Gastrocnemius medialis (tissue), 4 donors: ENCODE measurements around the gene GRK4. TPM values are rescaled to one million over a fixed set of nuclear protein-coding genes. Genes with fewer than 3 reads are reported as not detected.
"Not testable (repeated sequence)": the region's sequence is repeated elsewhere in the genome, so short reads cannot be mapped to it uniquely, and the experiment has no call there.

ENCODE experiments used
- ATAC-seq, 2 donors: fragments of 150-250 bp; one replicate each; pipeline ENCODE4 v1.9.1; 2016
- DNase-seq, 2 donors: peaks; one replicate each; pipeline ENCODE4 v3.0.0-alpha.2; 2019
- H3K27ac ChIP-seq, 4 donors: fragments of 200-600 bp; sonication (generic); 1 replicate in 1 of 4; 2 replicates in 3 of 4; pipeline ENCODE4 v1.5.1; 2016 to 2018; ENCODE audit warnings: mild to moderate bottlenecking in 2 of 4, moderate library complexity in 1 of 4
- H3K27me3 ChIP-seq, 3 donors: fragments of 200-600 bp; sonication (generic) in 2 of 3; 1 replicate in 1 of 3; 2 replicates in 2 of 3; pipeline versions ENCODE4 v1.5.1 to v1.6.0; 2016 to 2019; ENCODE audit warnings: mild to moderate bottlenecking in 1 of 3, moderate library complexity in 1 of 3
- H3K36me3 ChIP-seq, 2 donors: fragments of 200-600 bp; sonication (generic) in 1 of 2; one replicate each; pipeline ENCODE4 v1.5.1; 2017 to 2018
- H3K4me1 ChIP-seq, 2 donors: fragments of 200-600 bp; sonication (generic) in 1 of 2; one replicate each; pipeline ENCODE4 v1.5.1; 2016 to 2017; ENCODE audit warnings: mild to moderate bottlenecking in 2 of 2
- H3K4me3 ChIP-seq, 4 donors: fragments of 200-600 bp; sonication (generic) in 3 of 4; 1 replicate in 1 of 4; 2 replicates in 3 of 4; pipeline ENCODE4 v1.5.1; 2016 to 2019; ENCODE audit warnings: mild to moderate bottlenecking in 2 of 4
- H3K9me3 ChIP-seq, 3 donors: fragments of 200-600 bp; sonication (generic) in 2 of 3; 1 replicate in 1 of 3; 2 replicates in 2 of 3; pipeline ENCODE4 v1.5.1; 2016 to 2019
- POLR2A ChIP-seq, 2 donors: fragments of 450-650 bp; IDR thresholded peaks; one replicate each; pipeline ENCODE4 v1.6.1; 2017; ENCODE audit warnings: antibody characterized with exemption in 2 of 2, mild to moderate bottlenecking in 2 of 2, moderate library complexity in 2 of 2
- in situ Hi-C, 4 donors: fragments of 200-750 bp; cut with MboI; loops; one replicate each; pipeline versions ENCODE4 v1.15.0 to v1.8.0; 2017; ENCODE audit warnings: low sequenced_read_pairs in 4 of 4
- intact Hi-C: fragments of 100-400 bp; cut with DNase I; formaldehyde crosslinking; loops from one replicate; pipeline ENCODE4 v1.15.1; 2023; ENCODE audit warnings: low total_unique reads
- total RNA-seq, 4 donors: library from RNA; depleted of rRNA; stranded (reverse); fragments of >200 nt; gene quantifications; one replicate each; pipeline versions ENCODE4 v1.1.0 to v1.2.3, GENCODE V29; 2016
- TF ChIP-seq, protein P1 (sequence below), 5 experiments: fragments of 450-650 bp in 3 of 5; fragments of 200-600 bp in 2 of 5; sonication (generic) in 2 of 5; IDR thresholded peaks in 4 of 5; conservative IDR thresholded peaks in 1 of 5; 1 replicate in 4 of 5; 2 replicates in 1 of 5; pipeline ENCODE4 v1.5.1; 2016 to 2019; ENCODE audit warnings: antibody characterized with exemption in 5 of 5, mild to moderate bottlenecking in 3 of 5, moderate library complexity in 3 of 5

GRK4 gene
- total RNA-seq, 4 donors from 2014 or later = 2.8 to 5.8 (median 3.7) TPM

- H3K36me3 ChIP-seq = peaks cover 0 to 37% of the 10 kb centered on the region in 2 donors
- intact Hi-C loops = no loop called here
Measured at GRCh38 chr4:2936773-2937145, 26.6 kb upstream of the GRK4 start.

GRCh38 chr4:2937146-2937857 lies 26.1 kb upstream of the GRK4 start:
- TF ChIP-seq, protein P1, sequence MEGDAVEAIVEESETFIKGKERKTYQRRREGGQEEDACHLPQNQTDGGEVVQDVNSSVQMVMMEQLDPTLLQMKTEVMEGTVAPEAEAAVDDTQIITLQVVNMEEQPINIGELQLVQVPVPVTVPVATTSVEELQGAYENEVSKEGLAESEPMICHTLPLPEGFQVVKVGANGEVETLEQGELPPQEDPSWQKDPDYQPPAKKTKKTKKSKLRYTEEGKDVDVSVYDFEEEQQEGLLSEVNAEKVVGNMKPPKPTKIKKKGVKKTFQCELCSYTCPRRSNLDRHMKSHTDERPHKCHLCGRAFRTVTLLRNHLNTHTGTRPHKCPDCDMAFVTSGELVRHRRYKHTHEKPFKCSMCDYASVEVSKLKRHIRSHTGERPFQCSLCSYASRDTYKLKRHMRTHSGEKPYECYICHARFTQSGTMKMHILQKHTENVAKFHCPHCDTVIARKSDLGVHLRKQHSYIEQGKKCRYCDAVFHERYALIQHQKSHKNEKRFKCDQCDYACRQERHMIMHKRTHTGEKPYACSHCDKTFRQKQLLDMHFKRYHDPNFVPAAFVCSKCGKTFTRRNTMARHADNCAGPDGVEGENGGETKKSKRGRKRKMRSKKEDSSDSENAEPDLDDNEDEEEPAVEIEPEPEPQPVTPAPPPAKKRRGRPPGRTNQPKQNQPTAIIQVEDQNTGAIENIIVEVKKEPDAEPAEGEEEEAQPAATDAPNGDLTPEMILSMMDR (IDR thresholded peaks at IDR 0.05 in 4 of 5, conservative IDR thresholded peaks at IDR 0.05 in 1 of 5) = no peak
- no peak for TF ChIP-seq POLR2A (IDR thresholded peaks at IDR 0.05)
- peaks cover 0 to 41% of the 10 kb centered on the region in 2 donors for H3K36me3 ChIP-seq
- peak overlapping the region; percentile 86 to 98 (median 94) for H3K27ac ChIP-seq
- H3K4me3 ChIP-seq = no peak overlapping the region
- ATAC-seq (no peak), DNase-seq (peak in 1 of 2 donors; percentile 25)
- intact Hi-C loops = no loop called here
- no peaks in the 10 kb centered on the region for H3K27me3 ChIP-seq
- H3K9me3 ChIP-seq = no peaks in the 10 kb centered on the region
- in situ Hi-C loops = loop anchor here in 1 of 4 donors (25.0 kb wide), 1 partner anchor 175 kb away; the partner anchor contains the start of gene TNIP2
- H3K4me1 ChIP-seq = peaks cover 23 to 29% of the 10 kb centered on the region in 2 donors

More at GRCh38 chr4:2936773-2937145, 26.6 kb upstream of the GRK4 start:
- H3K4me1 ChIP-seq = peaks cover 23 to 29% of the 10 kb centered on the region in 2 donors
- TF ChIP-seq, protein P1 (IDR thresholded peaks at IDR 0.05 in 4 of 5, conservative IDR thresholded peaks at IDR 0.05 in 1 of 5) = no peak
- TF ChIP-seq POLR2A (IDR thresholded peaks at IDR 0.05) = no peak
- peak in 1 of 2 donors; percentile 81 for DNase-seq
- peak overlapping the region; percentile 86 to 98 (median 94) for H3K27ac ChIP-seq
- ATAC-seq = peak; percentile 10 to 54
- H3K4me3 ChIP-seq = no peak overlapping the region
- no peaks in the 10 kb centered on the region for H3K9me3 ChIP-seq
- H3K27me3 ChIP-seq = no peaks in the 10 kb centered on the region
- in situ Hi-C loops = loop anchor here in 1 of 4 donors (25.0 kb wide), 1 partner anchor 174 kb away; the partner anchor contains the start of gene TNIP2

DNA sequence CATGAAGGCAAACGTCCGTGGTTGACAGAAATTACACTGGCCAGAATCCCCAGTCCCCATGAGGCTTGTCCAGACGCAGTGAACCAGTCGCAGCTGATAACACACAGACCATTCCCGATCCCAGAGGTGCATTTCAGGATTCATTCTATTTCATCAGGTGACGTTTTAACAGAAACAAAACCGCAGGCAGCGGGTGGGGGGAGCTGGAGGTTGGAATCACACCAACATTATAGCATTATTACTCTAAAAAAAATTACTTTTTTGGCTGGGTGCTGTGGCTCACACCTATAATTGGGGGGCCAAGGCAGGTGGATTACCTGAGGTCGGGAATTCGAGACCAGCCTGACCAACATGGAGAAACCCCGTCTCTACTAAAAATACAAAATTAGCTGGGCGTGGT lies 25.4 kb upstream of the GRK4 start:
- peak overlapping the region in 1 of 4 donors; percentile 98 for H3K27ac ChIP-seq
- DNase-seq = no peak
- in situ Hi-C loops = loop anchor here in 1 of 4 donors (25.0 kb wide), 1 partner anchor 176 kb away; the partner anchor contains the start of gene TNIP2

GRCh38 chr4:2938411-2938810 lies 25.0 kb upstream of the GRK4 start:
- DNase-seq = peak in 1 of 2 donors; percentile 7
- H3K4me3 ChIP-seq, intact Hi-C loops, ATAC-seq, H3K27me3 ChIP-seq, H3K9me3 ChIP-seq: not testable (repeated sequence)
- peaks cover 23 to 24% of the 10 kb centered on the region in 2 donors for H3K4me1 ChIP-seq
- H3K27ac ChIP-seq = peak overlapping the region in 1 of 4 donors; percentile 98
- H3K36me3 ChIP-seq = peaks cover 0 to 52% of the 10 kb centered on the region in 2 donors
- in situ Hi-C loops = loop anchor here in 1 of 4 donors (25.0 kb wide), 1 partner anchor 176 kb away; the partner anchor contains the start of gene TNIP2

More for the DNA sequence above, 25.4 kb upstream of the GRK4 start:
- TF ChIP-seq, protein P1 (IDR thresholded peaks at IDR 0.05 in 4 of 5, conservative IDR thresholded peaks at IDR 0.05 in 1 of 5) = no peak
- no peak for TF ChIP-seq POLR2A (IDR thresholded peaks at IDR 0.05)
- no peaks in the 10 kb centered on the region for H3K9me3 ChIP-seq
- no peak overlapping the region for H3K4me3 ChIP-seq
- H3K4me1 ChIP-seq = peaks cover 23 to 25% of the 10 kb centered on the region in 2 donors
- ATAC-seq = no peak
- H3K36me3 ChIP-seq = peaks cover 0 to 48% of the 10 kb centered on the region in 2 donors
- H3K27me3 ChIP-seq = no peaks in the 10 kb centered on the region
- intact Hi-C loops = no loop called here

DNA sequence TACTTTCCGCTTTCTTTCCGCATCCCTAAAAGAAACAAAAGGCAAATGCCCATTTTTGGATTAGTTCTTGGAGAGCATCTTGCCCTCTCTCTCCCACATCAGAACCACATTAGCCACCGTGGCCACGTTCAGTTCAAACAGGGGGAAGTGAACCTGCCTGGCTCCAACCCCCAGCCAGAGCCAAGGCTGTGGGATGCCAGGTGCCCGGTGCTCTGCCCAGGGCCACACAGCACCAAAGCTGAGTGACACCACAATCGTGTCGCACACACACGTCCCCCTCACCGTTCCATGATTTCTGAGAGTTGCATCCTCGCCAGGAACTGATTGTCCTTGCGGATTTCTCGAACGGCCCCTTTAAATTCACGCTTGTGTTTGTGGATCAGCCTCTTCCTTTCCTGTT lies 24.5 kb upstream of the GRK4 start:
- intact Hi-C loops = no loop called here
- in situ Hi-C loops = loop anchor here in 1 of 4 donors (25.0 kb wide), 1 partner anchor 177 kb away; the partner anchor contains the start of gene TNIP2
- DNase-seq = peak in 1 of 2 donors; percentile 6
- Histone ChIP-seq H3K4me1 (peaks cover 23 to 24% of the 10 kb centered on the region in 2 donors), H3K9me3 (no peaks in the 10 kb centered on the region), H3K36me3 (peaks cover 0 to 57% of the 10 kb centered on the region in 2 donors), H3K4me3 (no peak overlapping the region), H3K27me3 (no peaks in the 10 kb centered on the region), H3K27ac (no peak overlapping the region)
- ATAC-seq = no peak
- TF ChIP-seq POLR2A (IDR thresholded peaks at IDR 0.05) = no peak
- TF ChIP-seq, protein P1 (IDR thresholded peaks at IDR 0.05 in 4 of 5, conservative IDR thresholded peaks at IDR 0.05 in 1 of 5) = no peak
